ENCODE results near the gene RNF212.

DNA sequence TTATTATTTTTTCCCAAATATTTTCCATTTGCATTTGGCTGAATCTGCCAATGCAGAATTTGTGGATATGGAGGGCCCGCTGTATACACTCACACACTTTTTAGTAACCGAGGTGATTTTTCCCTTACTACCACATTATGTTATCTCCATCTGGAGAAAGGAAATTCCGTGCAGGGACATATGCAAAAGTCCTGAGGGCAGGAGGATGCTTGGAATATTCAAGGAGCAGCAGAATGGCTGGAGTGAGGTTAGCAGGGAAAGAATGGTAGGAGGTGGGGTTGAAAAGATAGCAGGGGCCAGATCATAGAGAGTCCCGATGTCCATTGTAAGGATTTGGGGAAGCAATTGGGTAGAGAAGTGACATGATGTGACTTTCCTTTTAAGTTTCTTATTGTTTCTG lies 11.5 kb upstream of the RNF212 start:
- TF ChIP-seq POLR2A (IDR thresholded peaks at IDR 0.05; ENCODE audit: low read depth, low read length) (no peak), POLR2AphosphoS5 (IDR thresholded peaks at IDR 0.05; ENCODE audit: low read depth, low read length) (no peak), PAX5 (IDR thresholded peaks at IDR 0.05; ENCODE audit: insufficient read depth, low read length, severe bottlenecking) (no peak), SPI1 (IDR thresholded peaks at IDR 0.05; ENCODE audit: low read depth, low read length) (no peak), TAF1 (IDR thresholded peaks at IDR 0.05; ENCODE audit: low read depth, low read length) (no peak), POU2F2 (IDR thresholded peaks at IDR 0.05; ENCODE audit: low read depth, low read length) (no peak)

Data from GM12891 (cell line).